OCI-LY1 (cell line): Measurements from ENCODE around the gene GAL3ST2.
"Not testable (repeated sequence)": the region's sequence is repeated elsewhere in the genome, so short reads cannot be mapped to it uniquely, and the experiment has no call there.

Experiments
- EZH2 ChIP-seq: fragments of 200-600 bp; sonication (generic), shearing (Covaris generic); IDR thresholded peaks from 2 replicates; pipeline ENCODE4 v1.8.0; 2017; ENCODE audit warnings: borderline replicate concordance, mixed run types, mild to moderate bottlenecking, antibody characterized with exemption, low read length, moderate library complexity, mixed read lengths
- TF ChIP-seq, protein P1 (sequence below): fragments of 200-600 bp; sonication (generic), shearing (Covaris generic); IDR thresholded peaks from 2 replicates; pipeline ENCODE4 v1.5.1; 2017; ENCODE audit warnings: mild to moderate bottlenecking, antibody characterized with exemption, low read length, moderate library complexity, mixed read lengths

GRCh38 chr2:241782053-241782452, 5.4 kb downstream of the GAL3ST2 start:
- TF ChIP-seq, protein P1, sequence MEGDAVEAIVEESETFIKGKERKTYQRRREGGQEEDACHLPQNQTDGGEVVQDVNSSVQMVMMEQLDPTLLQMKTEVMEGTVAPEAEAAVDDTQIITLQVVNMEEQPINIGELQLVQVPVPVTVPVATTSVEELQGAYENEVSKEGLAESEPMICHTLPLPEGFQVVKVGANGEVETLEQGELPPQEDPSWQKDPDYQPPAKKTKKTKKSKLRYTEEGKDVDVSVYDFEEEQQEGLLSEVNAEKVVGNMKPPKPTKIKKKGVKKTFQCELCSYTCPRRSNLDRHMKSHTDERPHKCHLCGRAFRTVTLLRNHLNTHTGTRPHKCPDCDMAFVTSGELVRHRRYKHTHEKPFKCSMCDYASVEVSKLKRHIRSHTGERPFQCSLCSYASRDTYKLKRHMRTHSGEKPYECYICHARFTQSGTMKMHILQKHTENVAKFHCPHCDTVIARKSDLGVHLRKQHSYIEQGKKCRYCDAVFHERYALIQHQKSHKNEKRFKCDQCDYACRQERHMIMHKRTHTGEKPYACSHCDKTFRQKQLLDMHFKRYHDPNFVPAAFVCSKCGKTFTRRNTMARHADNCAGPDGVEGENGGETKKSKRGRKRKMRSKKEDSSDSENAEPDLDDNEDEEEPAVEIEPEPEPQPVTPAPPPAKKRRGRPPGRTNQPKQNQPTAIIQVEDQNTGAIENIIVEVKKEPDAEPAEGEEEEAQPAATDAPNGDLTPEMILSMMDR = not testable (repeated sequence)
- not testable (repeated sequence) for TF ChIP-seq EZH2
